Panc1 (cell line): Measurements from ENCODE around the gene MPV17. TPM values are rescaled to one million over a fixed set of nuclear protein-coding genes. Genes with fewer than 3 reads are reported as not detected.

ENCODE experiments used
- ATAC-seq: fragments of 200-7000 bp; cut with Tn5 transposase; 2 replicates; pipeline ENCODE4 v1.9.1; 2020; ENCODE audit warnings: mild to moderate bottlenecking, moderate library complexity
- BruUV-seq: library from RNA; stranded (reverse); fragments of 400-500 nt; replicated peaks from 2 replicates; lab custom pipeline; 2021; lab: Mats Ljungman, UMichigan
- CTCF ChIA-PET: fragments of 300-600 bp; sonication (Branson Sonifier 250); formaldehyde crosslinking; loops from one replicate; lab custom pipeline; 2022; ENCODE audit warnings: antibody characterized with exemption; lab: Charles Lee
- POLR2A ChIA-PET: fragments of 300-600 bp; sonication (Branson Sonifier 250); formaldehyde crosslinking; loops from one replicate; lab custom pipeline; 2022; ENCODE audit warnings: antibody characterized with exemption; lab: Charles Lee
- DNase-seq: peaks from one replicate; pipeline ENCODE4 v3.0.0-alpha.2; 2010; ENCODE audit warnings: low read depth, low spot score
- H3K27ac ChIP-seq: 2 replicates; pipeline ENCODE4 v1.5.1; 2011; ENCODE audit warnings: mild to moderate bottlenecking, low read length, inconsistent platforms
- H3K27me3 ChIP-seq: fragments of 200-500 bp; sonication (Bioruptor generic); 2 replicates; pipeline ENCODE4 v1.6.0; 2014; ENCODE audit warnings: low read length, inconsistent platforms; ENCODE audit not compliant: control insufficient read depth, insufficient read depth
- H3K36me3 ChIP-seq: fragments of 200-500 bp; sonication (Bioruptor generic); 2 replicates; pipeline ENCODE4 v1.5.1; 2014; ENCODE audit warnings: inconsistent platforms, mild to moderate bottlenecking, low read length, moderate library complexity; ENCODE audit not compliant: control insufficient read depth, insufficient read depth
- H3K4me1 ChIP-seq: 2 replicates; pipeline ENCODE4 v1.5.1; 2011; ENCODE audit warnings: inconsistent platforms, mild to moderate bottlenecking, low read length, moderate library complexity; ENCODE audit not compliant: control insufficient read depth, insufficient read depth
- H3K4me3 ChIP-seq, 2 experiments: 2 replicates each; pipeline ENCODE4 v1.5.1; 2011 to 2012; ENCODE audit warnings: low read depth in 2 of 2, low read length in 2 of 2, mild to moderate bottlenecking in 2 of 2, inconsistent platforms in 1 of 2, moderate library complexity in 1 of 2
- H3K9me3 ChIP-seq: fragments of 200-500 bp; sonication (Bioruptor generic); 2 replicates; pipeline ENCODE4 v1.5.1; 2014; ENCODE audit warnings: low read depth, mild to moderate bottlenecking, inconsistent platforms, low read length, moderate library complexity; ENCODE audit not compliant: control insufficient read depth, insufficient read depth
- POLR2AphosphoS5 ChIP-seq: IDR thresholded peaks from 2 replicates; pipeline ENCODE4 v1.6.1; 2012; ENCODE audit warnings: mild to moderate bottlenecking, low read depth, low read length, moderate library complexity
- SIN3A ChIP-seq: IDR thresholded peaks from 2 replicates; pipeline ENCODE4 v1.6.1; 2012; ENCODE audit warnings: low read depth, mild to moderate bottlenecking, low read length, moderate library complexity, borderline replicate concordance; ENCODE audit not compliant: insufficient read depth
- TCF7L2 ChIP-seq: IDR thresholded peaks from 2 replicates; pipeline ENCODE4 v1.6.1; 2011; ENCODE audit warnings: mild to moderate bottlenecking, low read depth, low read length, inconsistent platforms
- in situ Hi-C: cut with HindIII; loops from 2 replicates; pipeline ENCODE4 v1.10.0; 2016; ENCODE audit warnings: low sequenced_read_pairs, low pct_unique_long_range_greater_than_20kb
- intact Hi-C: fragments of 100-400 bp; cut with micrococcal nuclease; formaldehyde crosslinking; loops from one replicate; pipeline ENCODE4 v1.10.0; 2022; ENCODE audit not compliant: unreplicated experiment
- total RNA-seq: library from RNA; stranded (reverse); gene quantifications from one replicate; pipeline ENCODE4 v1.2.1, GENCODE V29; 2021; ENCODE audit not compliant: unreplicated experiment
- TF ChIP-seq, protein P1 (sequence below), 2 experiments: IDR thresholded peaks; 2 replicates each; pipeline ENCODE4 v1.6.1; 2011 to 2012; ENCODE audit warnings: low read depth in 2 of 2, control low read depth in 1 of 2, low read length in 1 of 2, mild to moderate bottlenecking in 1 of 2, moderate library complexity in 1 of 2; ENCODE audit not compliant: insufficient read depth in 1 of 2
- TF ChIP-seq, protein P2 (sequence below): fragments of 450-650 bp; IDR thresholded peaks from 2 replicates; pipeline ENCODE4 v1.5.1; 2017; ENCODE audit warnings: mild to moderate bottlenecking

The MPV17 gene
- total RNA-seq, 1 experiment from 2014 or later: 89.5 TPM

DNA sequence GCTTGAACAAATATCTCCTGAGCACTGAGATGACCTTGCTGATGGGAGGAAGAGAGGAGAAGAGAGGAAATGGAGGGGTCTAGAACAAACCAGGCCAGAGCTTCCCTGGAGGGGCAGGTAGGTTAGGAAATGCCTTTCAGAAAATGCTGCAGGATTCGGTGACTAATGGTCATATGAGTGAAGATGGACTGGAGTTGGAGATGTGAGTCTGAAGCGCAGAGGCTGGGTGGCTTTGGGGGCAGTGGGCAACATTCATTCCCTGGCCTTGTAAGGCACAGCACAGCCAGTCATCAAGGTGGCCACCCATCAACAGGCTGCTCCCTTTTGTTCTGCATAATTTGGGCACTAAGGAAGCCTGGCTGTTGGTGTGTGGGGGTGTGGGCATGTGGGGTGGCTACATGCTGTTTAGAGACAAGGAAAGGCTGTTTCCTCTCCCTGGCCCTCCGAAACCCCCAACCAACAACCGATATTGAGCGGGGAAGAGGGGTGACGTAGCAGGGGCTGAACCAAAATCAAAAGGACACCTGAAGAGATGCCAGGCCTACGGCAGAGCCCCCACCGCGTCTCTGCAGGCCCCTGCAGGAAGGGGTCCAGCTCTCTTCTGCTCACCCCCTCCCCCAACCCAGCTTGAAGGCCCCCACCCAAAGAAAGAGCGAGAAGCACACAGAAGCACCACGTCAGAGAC is 61.5 kb downstream of the MPV17 start:
- Histone ChIP-seq H3K36me3 (no peaks in the 10 kb centered on the region), H3K4me1 (peaks cover 7% of the 10 kb centered on the region), H3K9me3 (no peaks in the 10 kb centered on the region), H3K27ac (no peak overlapping the region), H3K4me3 (no peak overlapping the region), H3K27me3 (peaks cover 27% of the 10 kb centered on the region)
- BruUV-seq: no TSS peak
- DNase-seq (no peak), ATAC-seq (no peak)
- CTCF ChIA-PET: no interaction called here
- intact Hi-C loops: no loop called here
- TF ChIP-seq, protein P1, sequence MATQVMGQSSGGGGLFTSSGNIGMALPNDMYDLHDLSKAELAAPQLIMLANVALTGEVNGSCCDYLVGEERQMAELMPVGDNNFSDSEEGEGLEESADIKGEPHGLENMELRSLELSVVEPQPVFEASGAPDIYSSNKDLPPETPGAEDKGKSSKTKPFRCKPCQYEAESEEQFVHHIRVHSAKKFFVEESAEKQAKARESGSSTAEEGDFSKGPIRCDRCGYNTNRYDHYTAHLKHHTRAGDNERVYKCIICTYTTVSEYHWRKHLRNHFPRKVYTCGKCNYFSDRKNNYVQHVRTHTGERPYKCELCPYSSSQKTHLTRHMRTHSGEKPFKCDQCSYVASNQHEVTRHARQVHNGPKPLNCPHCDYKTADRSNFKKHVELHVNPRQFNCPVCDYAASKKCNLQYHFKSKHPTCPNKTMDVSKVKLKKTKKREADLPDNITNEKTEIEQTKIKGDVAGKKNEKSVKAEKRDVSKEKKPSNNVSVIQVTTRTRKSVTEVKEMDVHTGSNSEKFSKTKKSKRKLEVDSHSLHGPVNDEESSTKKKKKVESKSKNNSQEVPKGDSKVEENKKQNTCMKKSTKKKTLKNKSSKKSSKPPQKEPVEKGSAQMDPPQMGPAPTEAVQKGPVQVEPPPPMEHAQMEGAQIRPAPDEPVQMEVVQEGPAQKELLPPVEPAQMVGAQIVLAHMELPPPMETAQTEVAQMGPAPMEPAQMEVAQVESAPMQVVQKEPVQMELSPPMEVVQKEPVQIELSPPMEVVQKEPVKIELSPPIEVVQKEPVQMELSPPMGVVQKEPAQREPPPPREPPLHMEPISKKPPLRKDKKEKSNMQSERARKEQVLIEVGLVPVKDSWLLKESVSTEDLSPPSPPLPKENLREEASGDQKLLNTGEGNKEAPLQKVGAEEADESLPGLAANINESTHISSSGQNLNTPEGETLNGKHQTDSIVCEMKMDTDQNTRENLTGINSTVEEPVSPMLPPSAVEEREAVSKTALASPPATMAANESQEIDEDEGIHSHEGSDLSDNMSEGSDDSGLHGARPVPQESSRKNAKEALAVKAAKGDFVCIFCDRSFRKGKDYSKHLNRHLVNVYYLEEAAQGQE (IDR thresholded peaks at IDR 0.05; ENCODE audit: insufficient read depth in 1 of 2, low read depth in 2 of 2, low read length in 1 of 2): no peak
- TF ChIP-seq POLR2AphosphoS5 (no peak), SIN3A (no peak), TCF7L2 (no peak)
- TF ChIP-seq, protein P2, sequence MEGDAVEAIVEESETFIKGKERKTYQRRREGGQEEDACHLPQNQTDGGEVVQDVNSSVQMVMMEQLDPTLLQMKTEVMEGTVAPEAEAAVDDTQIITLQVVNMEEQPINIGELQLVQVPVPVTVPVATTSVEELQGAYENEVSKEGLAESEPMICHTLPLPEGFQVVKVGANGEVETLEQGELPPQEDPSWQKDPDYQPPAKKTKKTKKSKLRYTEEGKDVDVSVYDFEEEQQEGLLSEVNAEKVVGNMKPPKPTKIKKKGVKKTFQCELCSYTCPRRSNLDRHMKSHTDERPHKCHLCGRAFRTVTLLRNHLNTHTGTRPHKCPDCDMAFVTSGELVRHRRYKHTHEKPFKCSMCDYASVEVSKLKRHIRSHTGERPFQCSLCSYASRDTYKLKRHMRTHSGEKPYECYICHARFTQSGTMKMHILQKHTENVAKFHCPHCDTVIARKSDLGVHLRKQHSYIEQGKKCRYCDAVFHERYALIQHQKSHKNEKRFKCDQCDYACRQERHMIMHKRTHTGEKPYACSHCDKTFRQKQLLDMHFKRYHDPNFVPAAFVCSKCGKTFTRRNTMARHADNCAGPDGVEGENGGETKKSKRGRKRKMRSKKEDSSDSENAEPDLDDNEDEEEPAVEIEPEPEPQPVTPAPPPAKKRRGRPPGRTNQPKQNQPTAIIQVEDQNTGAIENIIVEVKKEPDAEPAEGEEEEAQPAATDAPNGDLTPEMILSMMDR: no peak
- in situ Hi-C loops: no loop called here
- POLR2A ChIA-PET: no interaction called here

Other genes starting within 250 kb of the MPV17 start
- 0.31 TPM for gene EMILIN1, start 244.5 kb downstream of the MPV17 start, total RNA-seq
- gene KHK, start 236.3 kb downstream of the MPV17 start, total RNA-seq: 1.5 TPM
- gene CGREF1, start 204.0 kb downstream of the MPV17 start, total RNA-seq: 10.1 TPM
- gene ABHD1, start 199.3 kb downstream of the MPV17 start, total RNA-seq: 0.46 TPM
- gene PREB, start 188.5 kb downstream of the MPV17 start, total RNA-seq: 60.9 TPM
- gene PRR30, start 183.7 kb downstream of the MPV17 start, total RNA-seq: not detected
- 0.03 TPM for gene TCF23, start 174.1 kb downstream of the MPV17 start, total RNA-seq
- 111 TPM for gene ATRAID, start 111.1 kb downstream of the MPV17 start, total RNA-seq
- gene SLC5A6, start 110.8 kb downstream of the MPV17 start, total RNA-seq: 74.5 TPM
- 76.7 TPM for gene CAD, start 105.7 kb downstream of the MPV17 start, total RNA-seq
- gene SLC30A3, start 60.0 kb downstream of the MPV17 start, total RNA-seq: 0.59 TPM
- not detected for gene DNAJC5G, start 47.7 kb downstream of the MPV17 start, total RNA-seq
- gene TRIM54, start 40.7 kb downstream of the MPV17 start, total RNA-seq: 0.21 TPM
- 4.4 TPM for gene UCN, start 14.7 kb downstream of the MPV17 start, total RNA-seq
- gene GTF3C2, start 33.7 kb upstream of the MPV17 start, total RNA-seq: 77.7 TPM
- 57.2 TPM for gene EIF2B4, start 47.2 kb upstream of the MPV17 start, total RNA-seq
- gene SNX17, start 47.5 kb upstream of the MPV17 start, total RNA-seq: 116 TPM
- 25.3 TPM for gene ZNF513, start 57.6 kb upstream of the MPV17 start, total RNA-seq
- gene PPM1G, start 86.5 kb upstream of the MPV17 start, total RNA-seq: 115 TPM
- gene NRBP1, start 105.5 kb upstream of the MPV17 start, total RNA-seq: 103 TPM
- gene KRTCAP3, start 119.3 kb upstream of the MPV17 start, total RNA-seq: 1.9 TPM
- gene IFT172, start 166.6 kb upstream of the MPV17 start, total RNA-seq: 16.7 TPM
- 1.3 TPM for gene FNDC4, start 172.1 kb upstream of the MPV17 start, total RNA-seq
- gene GCKR, start 173.7 kb upstream of the MPV17 start, total RNA-seq: 0.33 TPM